HG02884 (cell line): ENCODE measurements around the gene PPP5C.

Experiments
- ATAC-seq: cut with Tn5 transposase; IDR thresholded peaks from one replicate; pipeline ENCODE4 v1.9.1; 2021; ENCODE audit warnings: mild to moderate bottlenecking, moderate library complexity; ENCODE audit not compliant: unreplicated experiment

PPP5C gene

GRCh38 chr19:46328079-46328478, 18.8 kb upstream of the PPP5C start:
- no peak for ATAC-seq

- no peak for ATAC-seq
Measured at GRCh38 chr19:46330319-46330918, 16.5 kb upstream of the PPP5C start.

- no peak for ATAC-seq
Measured at GRCh38 chr19:46337487-46337886, 9.4 kb upstream of the PPP5C start.

GRCh38 chr19:46339446-46339845, 7.4 kb upstream of the PPP5C start:
- no peak for ATAC-seq

- no peak for ATAC-seq
Measured at GRCh38 chr19:46340051-46340659, 6.7 kb upstream of the PPP5C start.

GRCh38 chr19:46341937-46342336, 5.0 kb upstream of the PPP5C start:
- no peak for ATAC-seq

- no peak for ATAC-seq
Measured at GRCh38 chr19:46344363-46344762, 2.5 kb upstream of the PPP5C start.

- no peak for ATAC-seq
Measured at GRCh38 chr19:46345157-46345556, 1.7 kb upstream of the PPP5C start.

- no peak for ATAC-seq
Measured at GRCh38 chr19:46347572-46347883, 641 bp downstream of the PPP5C start.

GRCh38 chr19:46347985-46348384, 1.1 kb downstream of the PPP5C start:
- ATAC-seq, result no peak

- no peak for ATAC-seq
Measured at GRCh38 chr19:46349311-46349993, 2.6 kb downstream of the PPP5C start.

GRCh38 chr19:46350029-46350757, 3.3 kb downstream of the PPP5C start:
- ATAC-seq, result no peak

- no peak for ATAC-seq
Measured at GRCh38 chr19:46350758-46351159, 3.9 kb downstream of the PPP5C start.

GRCh38 chr19:46351241-46352041, 4.6 kb downstream of the PPP5C start:
- ATAC-seq, result no peak

GRCh38 chr19:46353730-46354528, 7.0 kb downstream of the PPP5C start:
- ATAC-seq, result no peak

- no peak for ATAC-seq
Measured at GRCh38 chr19:46355234-46356148, 8.6 kb downstream of the PPP5C start.

GRCh38 chr19:46356149-46357055, 9.5 kb downstream of the PPP5C start:
- ATAC-seq, result no peak
